ENCODE data around the gene PLPPR3. TPM values are rescaled to one million over a fixed set of nuclear protein-coding genes. Genes with fewer than 3 reads are reported as not detected.
A peak's percentile ranks its signal among the peaks of the same experiment; 100 is the strongest.

The PLPPR3 gene
- total RNA-seq, 1 donor, result 0.36 TPM

- TF ChIP-seq CTCF (IDR thresholded peaks at IDR 0.05; ENCODE audit: extremely low read depth, low read depth, low read length), result no peak
- Histone ChIP-seq H3K4me1 (ENCODE audit: insufficient read depth, low read length) (peaks cover 18% of the 10 kb centered on the region), H2AFZ (ENCODE audit: low read length) (no peak overlapping the region), H3K79me2 (ENCODE audit: insufficient read depth, low read length) (no peaks in the 10 kb centered on the region), H3K27me3 (ENCODE audit: insufficient read depth, low read length) (no peaks in the 10 kb centered on the region), H3K4me3 (ENCODE audit: insufficient read depth, low read length) (no peak overlapping the region), H3K4me2 (ENCODE audit: insufficient read depth, low read length) (no peak overlapping the region), H3K36me3 (ENCODE audit: insufficient read depth, low read length) (no peaks in the 10 kb centered on the region), H3K27ac (ENCODE audit: low read depth, low read length) (no peak overlapping the region), H3K9me3 (ENCODE audit: low read depth, low read length) (no peaks in the 10 kb centered on the region), H4K20me1 (ENCODE audit: insufficient read depth, low read length) (no peaks in the 10 kb centered on the region)
- DNase-seq (ENCODE audit: insufficient read length, low spot score, missing footprints), result peak; percentile 32
Measured at GRCh38 chr19:787536-787935, 34.2 kb downstream of the PLPPR3 start.

GRCh38 chr19:784541-784940 lies 37.2 kb downstream of the PLPPR3 start:
- no peak overlapping the region for H3K27ac ChIP-seq (ENCODE audit: low read depth, low read length)
- H3K4me1 ChIP-seq (ENCODE audit: insufficient read depth, low read length), result peaks cover 21% of the 10 kb centered on the region
- H3K36me3 ChIP-seq (ENCODE audit: insufficient read depth, low read length), result no peaks in the 10 kb centered on the region
- H2AFZ ChIP-seq (ENCODE audit: low read length), result no peak overlapping the region
- no peak for TF ChIP-seq CTCF (IDR thresholded peaks at IDR 0.05; ENCODE audit: extremely low read depth, low read depth, low read length)
- H4K20me1 ChIP-seq (ENCODE audit: insufficient read depth, low read length), result no peaks in the 10 kb centered on the region
- H3K27me3 ChIP-seq (ENCODE audit: insufficient read depth, low read length), result no peaks in the 10 kb centered on the region
- no peaks in the 10 kb centered on the region for H3K9me3 ChIP-seq (ENCODE audit: low read depth, low read length)
- no peaks in the 10 kb centered on the region for H3K79me2 ChIP-seq (ENCODE audit: insufficient read depth, low read length)
- DNase-seq (ENCODE audit: insufficient read length, low spot score, missing footprints), result peak; percentile 14
- H3K4me3 ChIP-seq (ENCODE audit: insufficient read depth, low read length), result no peak overlapping the region
- no peak overlapping the region for H3K4me2 ChIP-seq (ENCODE audit: insufficient read depth, low read length)

DNA sequence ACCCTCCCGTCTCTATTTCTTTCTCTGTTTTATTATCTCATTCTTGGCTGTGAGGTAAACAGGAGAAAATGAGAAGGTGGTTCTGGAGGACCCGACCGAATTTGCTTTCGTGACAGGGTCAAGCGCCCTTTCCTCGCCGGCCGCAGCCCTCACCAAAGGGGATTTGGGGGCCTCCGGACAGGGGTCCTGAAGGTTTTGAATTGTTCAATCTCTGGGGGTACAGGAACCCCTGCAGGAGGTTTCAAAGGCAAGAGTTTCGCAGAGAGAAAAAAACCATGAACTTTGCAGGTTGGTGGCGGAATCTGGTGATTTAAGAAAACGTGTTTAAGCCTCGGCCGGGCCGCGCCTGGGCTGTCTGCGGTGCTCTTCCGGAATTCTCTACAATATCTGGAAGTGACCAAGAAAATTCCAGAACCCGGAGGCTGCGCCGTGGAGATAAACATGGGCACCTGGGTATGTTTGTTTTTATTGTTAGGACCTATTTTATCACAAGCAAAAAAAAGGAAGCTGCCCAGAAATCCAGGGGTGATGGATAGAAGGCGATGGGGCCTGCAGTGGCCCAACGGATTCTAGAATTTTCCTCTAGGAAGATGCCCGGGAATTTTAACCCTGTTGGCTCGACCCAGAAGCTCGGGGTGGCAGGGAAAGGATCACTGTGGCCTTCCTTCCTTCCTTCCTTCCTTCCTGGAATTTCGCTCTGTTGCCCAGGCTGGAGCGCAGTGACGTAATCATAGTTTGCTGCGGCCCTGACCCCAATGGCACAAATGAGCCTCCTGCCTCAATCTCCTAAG lies 38.7 kb downstream of the PLPPR3 start:
- H3K9me3 ChIP-seq (ENCODE audit: low read depth, low read length), result no peaks in the 10 kb centered on the region
- H3K79me2 ChIP-seq (ENCODE audit: insufficient read depth, low read length), result no peaks in the 10 kb centered on the region
- H3K4me2 ChIP-seq (ENCODE audit: insufficient read depth, low read length), result peak overlapping the region; percentile 80
- TF ChIP-seq CTCF (IDR thresholded peaks at IDR 0.05; ENCODE audit: extremely low read depth, low read depth, low read length), result no peak
- H4K20me1 ChIP-seq (ENCODE audit: insufficient read depth, low read length), result no peaks in the 10 kb centered on the region
- peak overlapping the region; percentile 59 for H3K4me3 ChIP-seq (ENCODE audit: insufficient read depth, low read length)
- peak; percentile 26 for DNase-seq (ENCODE audit: insufficient read length, low spot score, missing footprints)
- peak overlapping the region; percentile 71 for H2AFZ ChIP-seq (ENCODE audit: low read length)
- H3K4me1 ChIP-seq (ENCODE audit: insufficient read depth, low read length), result peaks cover 18% of the 10 kb centered on the region
- H3K36me3 ChIP-seq (ENCODE audit: insufficient read depth, low read length), result no peaks in the 10 kb centered on the region
- H3K27ac ChIP-seq (ENCODE audit: low read depth, low read length), result peak overlapping the region; percentile 17
- no peaks in the 10 kb centered on the region for H3K27me3 ChIP-seq (ENCODE audit: insufficient read depth, low read length)

GRCh38 chr19:782185-782877 lies 39.4 kb downstream of the PLPPR3 start:
- DNase-seq (ENCODE audit: insufficient read length, low spot score, missing footprints), result peak; percentile 95
- no peaks in the 10 kb centered on the region for H4K20me1 ChIP-seq (ENCODE audit: insufficient read depth, low read length)
- peak overlapping the region; percentile 17 for H3K27ac ChIP-seq (ENCODE audit: low read depth, low read length)
- H3K9me3 ChIP-seq (ENCODE audit: low read depth, low read length), result no peaks in the 10 kb centered on the region
- peak overlapping the region; percentile 59 for H3K4me3 ChIP-seq (ENCODE audit: insufficient read depth, low read length)
- TF ChIP-seq CTCF (IDR thresholded peaks at IDR 0.05; ENCODE audit: extremely low read depth, low read depth, low read length), result no peak
- H3K4me2 ChIP-seq (ENCODE audit: insufficient read depth, low read length), result peak overlapping the region; percentile 80
- H3K27me3 ChIP-seq (ENCODE audit: insufficient read depth, low read length), result no peaks in the 10 kb centered on the region
- peaks cover 18% of the 10 kb centered on the region for H3K4me1 ChIP-seq (ENCODE audit: insufficient read depth, low read length)
- no peaks in the 10 kb centered on the region for H3K36me3 ChIP-seq (ENCODE audit: insufficient read depth, low read length)
- H2AFZ ChIP-seq (ENCODE audit: low read length), result peak overlapping the region; percentile 71
- no peaks in the 10 kb centered on the region for H3K79me2 ChIP-seq (ENCODE audit: insufficient read depth, low read length)
